Anterior cingulate cortex (tissue), 58 donors: ENCODE data around the gene KLHL30.
"Not testable (repeated sequence)": the region's sequence is repeated elsewhere in the genome, so short reads cannot be mapped to it uniquely, and the experiment has no call there.

Source experiments
- DNase-seq, 58 donors: peaks; one replicate each; lab custom pipeline; 2025; lab: John Stamatoyannopoulos, UW

KLHL30 gene

GRCh38 chr2:238170386-238171071 lies 32.1 kb downstream of the KLHL30 start:
- DNase-seq: no peak

- not testable (repeated sequence) for DNase-seq
Measured at GRCh38 chr2:238171072-238171431, 32.6 kb downstream of the KLHL30 start.

GRCh38 chr2:238171575-238172187 lies 33.2 kb downstream of the KLHL30 start:
- no peak for DNase-seq

- no peak for DNase-seq
Measured at GRCh38 chr2:238172439-238172838, 34.0 kb downstream of the KLHL30 start.

GRCh38 chr2:238173692-238174091 lies 35.2 kb downstream of the KLHL30 start:
- no peak for DNase-seq

GRCh38 chr2:238174291-238174690 lies 35.8 kb downstream of the KLHL30 start:
- DNase-seq: no peak

GRCh38 chr2:238174701-238175100 lies 36.2 kb downstream of the KLHL30 start:
- no peak for DNase-seq

GRCh38 chr2:238176613-238177012 lies 38.1 kb downstream of the KLHL30 start:
- peak in 1 of 58 donors; percentile 14 for DNase-seq

- no peak for DNase-seq
Measured at GRCh38 chr2:238180554-238180953, 42.1 kb downstream of the KLHL30 start.

- DNase-seq: peak in 1 of 58 donors; percentile 22
Measured at GRCh38 chr2:238182362-238182761, 43.9 kb downstream of the KLHL30 start.

GRCh38 chr2:238183821-238184220 lies 45.4 kb downstream of the KLHL30 start:
- DNase-seq: no peak

- DNase-seq: peak in 11 of 58 donors; percentile 9 to 63 (median 43)
Measured at GRCh38 chr2:238187618-238188548, 49.4 kb downstream of the KLHL30 start.

GRCh38 chr2:238190445-238190844 lies 52.0 kb downstream of the KLHL30 start:
- no peak for DNase-seq
